ENCODE measurements around the gene C1orf74.

The C1orf74 gene

DNA sequence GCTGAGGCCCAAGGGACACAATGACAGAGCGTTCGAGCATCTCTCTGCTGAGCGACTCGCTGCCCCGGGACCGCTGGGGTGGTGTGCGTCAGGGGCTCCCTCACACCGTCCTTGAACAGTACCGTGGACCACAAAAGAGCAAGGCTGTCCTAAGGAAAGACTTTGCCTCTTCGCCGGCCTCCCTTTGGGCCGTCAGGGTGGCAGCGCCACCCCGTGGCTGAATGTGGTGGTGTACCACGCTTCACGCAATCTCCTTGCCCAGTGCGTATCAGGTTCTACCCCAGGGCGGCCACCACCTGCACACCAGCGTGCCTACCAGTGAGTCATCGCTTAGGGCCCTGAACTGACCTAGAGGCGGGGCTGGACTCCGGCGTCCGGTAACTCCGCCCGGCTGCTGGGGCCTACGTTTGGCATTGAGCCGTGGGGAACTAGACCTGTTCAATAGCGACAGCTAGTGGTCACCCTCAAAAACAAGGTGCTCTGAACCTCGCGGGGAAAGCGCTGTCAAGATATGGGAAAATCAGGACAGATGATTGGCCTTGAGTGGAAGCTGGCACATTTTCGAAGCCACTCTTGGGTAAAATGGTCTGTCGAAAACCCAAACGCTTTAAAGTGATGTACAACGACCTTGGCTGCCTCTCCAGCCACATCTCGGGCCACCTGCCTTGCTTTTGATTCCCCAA, 36.6 kb downstream of the C1orf74 start:
- DNase-seq (ENCODE audit: low read depth in 2 of 2), result peak; percentile 72 to 90

GRCh38 chr1:209746451-209747165, 37.8 kb downstream of the C1orf74 start:
- no peak for DNase-seq (ENCODE audit: low read depth in 2 of 2)

DNA sequence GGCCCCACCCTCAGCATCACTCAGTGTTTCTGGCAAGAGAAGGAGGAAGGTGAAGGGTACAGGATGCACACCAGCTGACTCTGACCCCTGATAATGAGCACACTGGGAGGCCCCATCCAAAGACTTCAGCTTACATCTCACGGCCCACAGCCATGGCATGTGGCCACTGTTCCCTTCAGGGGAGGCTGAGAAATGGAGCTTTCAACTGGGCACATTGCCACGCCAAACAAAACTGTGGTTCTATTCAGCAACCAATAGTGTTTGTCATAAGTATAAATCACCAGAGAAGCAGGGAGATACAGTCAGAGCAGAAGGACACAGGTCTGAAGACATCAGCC, 41.2 kb downstream of the C1orf74 start:
- DNase-seq (ENCODE audit: low read depth in 2 of 2), result no peak

DNA sequence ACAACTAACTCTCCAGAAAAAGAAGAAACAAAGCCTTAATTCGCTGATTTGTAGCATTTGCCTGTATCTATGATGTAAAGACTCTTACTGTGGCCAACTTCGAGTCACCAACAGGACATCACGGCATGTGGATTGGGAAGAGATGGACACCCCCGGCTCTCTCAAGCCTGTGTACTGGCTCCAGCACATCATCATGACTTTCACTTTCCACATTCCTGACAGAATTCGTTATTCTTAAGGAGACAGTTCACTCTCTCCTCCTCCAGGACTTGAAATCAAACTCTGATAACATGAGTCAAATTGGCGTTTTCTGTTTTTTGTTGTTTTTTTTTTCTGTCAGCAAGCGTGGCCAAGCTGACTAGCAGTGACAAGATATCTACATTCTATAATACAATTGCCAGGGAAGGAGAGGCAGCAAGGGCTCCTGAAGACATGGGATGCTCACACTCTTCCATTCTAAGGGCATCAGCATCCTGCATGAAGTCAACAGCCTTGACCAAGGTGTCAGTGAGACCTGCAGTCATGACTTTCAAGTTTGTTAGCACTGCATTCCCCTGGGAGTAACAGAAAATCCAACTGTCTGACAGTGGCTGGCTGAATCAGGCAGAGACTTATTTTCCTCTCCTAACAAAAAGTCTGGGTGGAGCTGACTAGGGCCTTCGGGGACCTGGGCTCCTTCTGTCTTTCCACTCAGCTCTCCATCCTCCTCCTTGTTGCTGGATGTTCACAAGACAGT, 41.8 kb downstream of the C1orf74 start:
- no peak for DNase-seq (ENCODE audit: low read depth in 2 of 2)

DNA sequence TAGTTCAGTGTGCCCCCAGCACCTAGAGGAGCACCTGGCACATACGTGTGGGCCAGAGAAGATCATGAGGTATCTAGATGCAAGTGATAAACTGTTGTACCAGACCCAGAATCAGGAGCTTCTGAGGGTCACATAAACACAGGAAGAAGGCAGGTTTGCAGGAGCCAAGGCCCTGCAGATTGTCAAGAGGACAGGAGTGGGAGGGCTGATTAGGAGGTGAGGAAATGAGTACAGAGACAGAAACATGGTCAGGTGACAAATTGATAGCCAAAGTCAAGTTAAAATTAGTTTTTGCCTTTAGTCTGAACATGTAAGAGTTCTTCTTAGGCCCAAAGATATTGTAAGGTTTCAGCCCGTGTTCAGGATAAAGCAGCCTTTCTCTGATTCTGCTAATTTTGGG, 42.5 kb downstream of the C1orf74 start:
- DNase-seq (ENCODE audit: low read depth in 2 of 2), result no peak

DNA sequence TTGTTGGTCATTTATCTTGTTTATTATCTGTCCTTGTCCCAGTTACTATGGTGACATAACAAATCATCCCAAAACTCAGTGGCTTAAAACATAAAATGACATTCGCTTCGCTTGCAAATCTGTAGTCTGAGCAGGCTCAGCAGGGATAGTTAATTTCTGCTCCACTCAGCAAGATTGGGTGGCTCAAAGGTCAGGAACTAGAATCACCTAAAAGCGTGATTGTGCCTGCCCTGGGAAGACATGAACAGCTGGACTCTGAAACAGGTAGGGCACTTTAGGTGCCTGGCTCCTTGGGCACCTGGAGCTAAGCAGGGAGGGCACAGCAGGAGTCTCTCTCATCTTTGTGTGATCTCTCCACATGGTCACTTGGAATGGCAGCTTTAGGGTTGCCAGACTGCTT, 43.2 kb downstream of the C1orf74 start:
- DNase-seq (ENCODE audit: low read depth in 2 of 2), result no peak

DNA sequence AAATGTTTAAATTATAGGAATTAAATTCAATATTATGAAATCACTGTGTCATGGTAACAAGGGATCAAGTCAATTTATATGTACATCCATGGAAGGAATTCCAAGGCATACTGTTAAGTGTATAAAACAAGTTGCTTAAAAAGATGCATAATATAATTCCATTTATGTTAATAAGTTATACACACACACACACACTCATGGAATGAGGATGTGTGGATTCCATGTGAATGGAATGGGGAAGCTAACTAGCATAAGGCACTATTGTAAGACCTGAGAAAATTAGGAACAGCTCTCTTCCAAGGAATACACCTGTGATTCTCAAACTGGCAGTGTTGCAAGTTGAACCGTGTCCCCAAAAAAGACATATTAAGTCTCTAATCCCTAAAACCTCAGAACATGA, 46.1 kb downstream of the C1orf74 start:
- DNase-seq (ENCODE audit: low read depth in 2 of 2), result no peak

GRCh38 chr1:209737118-209737505, 47.2 kb downstream of the C1orf74 start:
- no peak for DNase-seq (ENCODE audit: low read depth in 2 of 2)

- DNase-seq (ENCODE audit: low read depth in 2 of 2), result no peak
Observed at GRCh38 chr1:209736490-209737117, 47.8 kb downstream of the C1orf74 start.

GRCh38 chr1:209733409-209734192, 50.8 kb downstream of the C1orf74 start:
- DNase-seq (ENCODE audit: low read depth in 2 of 2), result no peak

DNA sequence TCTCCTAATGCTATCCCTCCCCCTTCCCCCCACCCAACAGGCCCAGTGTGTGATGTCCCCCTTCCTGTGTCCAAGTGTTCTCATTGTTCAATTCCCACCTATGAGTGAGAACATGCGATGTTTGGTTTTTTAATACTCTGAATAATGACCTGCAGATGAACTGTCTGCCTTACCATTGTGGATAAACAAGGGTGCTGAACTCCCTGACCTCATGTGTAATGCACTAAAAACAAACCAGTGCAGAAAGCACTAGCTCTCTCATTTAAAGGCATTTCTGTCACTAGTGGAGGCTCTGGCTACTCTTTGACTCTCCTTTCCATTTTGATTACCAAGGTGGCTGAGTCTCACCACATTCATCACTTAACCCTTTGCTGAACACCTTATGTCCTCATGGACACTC, 51.6 kb downstream of the C1orf74 start:
- no peak for DNase-seq (ENCODE audit: low read depth in 2 of 2)

DNA sequence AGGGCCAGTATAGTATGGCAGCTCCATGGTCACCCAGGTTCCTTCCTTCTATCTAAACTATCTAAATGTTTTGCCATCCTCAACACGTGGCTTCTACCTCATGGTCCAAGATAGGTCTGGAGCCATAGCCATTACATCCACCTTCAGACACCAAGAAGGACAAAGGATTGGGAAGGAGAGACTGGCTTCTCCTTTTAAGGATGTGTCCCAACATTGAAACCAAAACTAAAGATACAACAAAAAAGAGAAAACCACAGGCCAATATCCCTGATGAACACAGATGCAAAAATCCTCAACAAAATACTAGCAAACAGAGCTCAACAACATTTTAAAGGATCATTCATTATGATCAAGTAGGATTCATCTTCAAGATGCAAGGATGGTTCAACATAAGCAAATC, 54.9 kb downstream of the C1orf74 start:
- DNase-seq (ENCODE audit: low read depth in 2 of 2), result no peak
